ENCODE results near the gene MORN5. TPM values are rescaled to one million over a fixed set of nuclear protein-coding genes. Genes with fewer than 3 reads are reported as not detected.
A peak's percentile ranks its signal among the peaks of the same experiment; 100 is the strongest.

The MORN5 gene
- 10 to 100 TPM in 1 of 4 donors, 1 to 10 TPM in 1, not detected in 2; 1.8 to 12.6 TPM for total RNA-seq

DNA sequence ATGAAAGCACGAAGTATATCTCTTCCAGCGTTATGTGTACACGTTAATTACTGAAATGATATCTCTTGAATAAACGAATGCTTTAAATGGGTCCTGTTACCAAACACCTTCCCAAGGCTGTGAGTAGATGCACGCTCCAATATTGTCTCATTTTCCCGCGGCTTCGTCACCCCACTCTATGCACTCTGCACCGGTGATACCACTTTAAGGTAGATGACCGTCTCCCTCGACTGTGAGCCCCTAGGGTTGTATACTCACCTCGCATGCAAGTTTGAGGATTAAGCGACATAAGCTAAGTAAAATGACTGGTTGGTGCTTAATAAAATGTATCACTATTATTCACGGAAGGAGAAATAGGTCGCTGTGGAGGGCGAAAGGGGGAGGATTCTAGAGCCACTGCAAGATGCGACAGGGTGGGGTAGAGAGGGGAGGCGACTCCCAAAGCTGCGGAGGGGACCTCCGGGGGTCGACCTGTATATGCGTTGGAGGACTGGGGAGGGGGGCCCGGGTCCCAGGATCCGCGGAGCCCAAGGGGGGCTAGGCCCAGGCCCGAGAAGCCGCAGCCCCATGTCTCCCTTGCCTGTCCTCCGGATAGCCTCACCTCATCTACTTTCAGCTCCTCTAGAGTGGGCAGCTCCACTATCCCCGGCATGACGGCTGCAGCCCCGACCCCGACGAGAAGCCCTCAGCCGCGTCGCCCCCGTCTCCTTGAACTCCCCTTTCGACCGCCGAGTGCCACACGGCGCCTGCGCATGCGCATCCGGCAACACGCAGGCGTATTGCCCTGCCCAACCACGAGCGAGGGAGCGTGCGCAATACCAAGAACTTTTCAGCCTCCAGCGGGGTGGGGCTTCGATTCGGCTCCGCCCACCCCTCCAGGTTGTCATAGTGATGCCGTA, at the start of gene MORN5, which contains the start of gene NDUFA8:
TSS of gene MORN5 (plus strand) at position 883 of the 899 bp plus-strand sequence. CDS start 65 bp downstream, outside the sequence.
TSS of gene NDUFA8 (minus strand) at position 754 of the 899 bp plus-strand sequence. CDS start at position 652, 102 bp downstream.
- intact Hi-C loops (cut with DNase I; ENCODE audit: low total_unique reads), result no loop called here
- no peaks in the 10 kb centered on the region for H3K9me3 ChIP-seq

DNA sequence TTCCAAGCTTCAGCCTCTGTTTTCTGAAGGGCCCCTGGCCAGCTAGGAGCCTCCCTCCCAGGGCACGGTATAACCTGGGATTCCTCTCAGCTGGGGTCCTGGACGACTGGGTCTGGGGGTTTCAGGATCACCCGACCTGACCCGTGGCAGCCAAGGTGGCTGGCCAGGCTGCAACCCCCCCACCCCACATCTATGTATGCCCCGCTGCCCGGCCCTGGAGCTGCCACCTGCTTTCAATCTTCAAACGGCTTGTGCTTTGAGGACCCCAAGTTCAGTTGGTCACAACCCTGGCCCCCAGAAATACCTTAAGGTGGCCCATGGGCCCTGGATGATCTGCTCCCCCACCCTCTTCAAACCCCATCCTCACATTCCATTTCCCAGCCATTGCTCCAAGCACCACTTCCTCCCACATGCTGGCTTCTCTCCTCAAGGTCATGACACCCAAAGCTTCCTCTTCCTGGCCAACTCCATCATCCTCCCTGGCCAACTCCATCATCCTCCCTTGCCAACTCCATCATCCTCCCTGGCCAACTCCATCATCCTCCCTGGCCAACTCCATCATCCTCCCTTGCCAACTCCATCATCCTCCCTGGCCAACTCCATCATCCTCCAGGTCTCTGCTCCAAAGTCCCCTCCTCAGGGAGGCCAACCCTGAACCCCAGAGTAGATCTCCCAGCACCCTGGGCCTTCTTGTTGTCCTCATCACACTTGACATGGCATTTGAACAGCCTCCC, 49.4 kb upstream of the MORN5 start:
- Histone ChIP-seq H3K4me1 (no peaks in the 10 kb centered on the region), H3K27ac (no peak overlapping the region), H3K27me3 (no peaks in the 10 kb centered on the region), H3K9me3 (no peaks in the 10 kb centered on the region), H3K36me3 (no peaks in the 10 kb centered on the region), H3K4me3 (no peak overlapping the region)
- intact Hi-C loops (cut with DNase I; ENCODE audit: low total_unique reads), result no loop called here
- DNase-seq, result no peak
- TF ChIP-seq, protein P1, sequence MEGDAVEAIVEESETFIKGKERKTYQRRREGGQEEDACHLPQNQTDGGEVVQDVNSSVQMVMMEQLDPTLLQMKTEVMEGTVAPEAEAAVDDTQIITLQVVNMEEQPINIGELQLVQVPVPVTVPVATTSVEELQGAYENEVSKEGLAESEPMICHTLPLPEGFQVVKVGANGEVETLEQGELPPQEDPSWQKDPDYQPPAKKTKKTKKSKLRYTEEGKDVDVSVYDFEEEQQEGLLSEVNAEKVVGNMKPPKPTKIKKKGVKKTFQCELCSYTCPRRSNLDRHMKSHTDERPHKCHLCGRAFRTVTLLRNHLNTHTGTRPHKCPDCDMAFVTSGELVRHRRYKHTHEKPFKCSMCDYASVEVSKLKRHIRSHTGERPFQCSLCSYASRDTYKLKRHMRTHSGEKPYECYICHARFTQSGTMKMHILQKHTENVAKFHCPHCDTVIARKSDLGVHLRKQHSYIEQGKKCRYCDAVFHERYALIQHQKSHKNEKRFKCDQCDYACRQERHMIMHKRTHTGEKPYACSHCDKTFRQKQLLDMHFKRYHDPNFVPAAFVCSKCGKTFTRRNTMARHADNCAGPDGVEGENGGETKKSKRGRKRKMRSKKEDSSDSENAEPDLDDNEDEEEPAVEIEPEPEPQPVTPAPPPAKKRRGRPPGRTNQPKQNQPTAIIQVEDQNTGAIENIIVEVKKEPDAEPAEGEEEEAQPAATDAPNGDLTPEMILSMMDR (IDR thresholded peaks at IDR 0.05), result no peak
- no peak for TF ChIP-seq POLR2A (IDR thresholded peaks at IDR 0.05)

More for the DNA sequence above, at the start of gene MORN5, which contains the start of gene NDUFA8:
- H3K36me3 ChIP-seq, result no peaks in the 10 kb centered on the region
- TF ChIP-seq POLR2A (IDR thresholded peaks at IDR 0.05), result peak; percentile 55 to 77
- TF ChIP-seq, protein P1 (IDR thresholded peaks at IDR 0.05), result peak in 3 of 4 experiments; percentile 21 to 60 (median 46)
- H3K27ac ChIP-seq, result peak within 1 kb of the TSS; percentile 79 to 82
- DNase-seq, result peak; percentile 96 to 98
- no peaks in the 10 kb centered on the region for H3K27me3 ChIP-seq
- H3K4me1 ChIP-seq, result no peaks in the 10 kb centered on the region
- H3K4me3 ChIP-seq, result peak within 1 kb of the TSS; percentile 83 to 97

DNA sequence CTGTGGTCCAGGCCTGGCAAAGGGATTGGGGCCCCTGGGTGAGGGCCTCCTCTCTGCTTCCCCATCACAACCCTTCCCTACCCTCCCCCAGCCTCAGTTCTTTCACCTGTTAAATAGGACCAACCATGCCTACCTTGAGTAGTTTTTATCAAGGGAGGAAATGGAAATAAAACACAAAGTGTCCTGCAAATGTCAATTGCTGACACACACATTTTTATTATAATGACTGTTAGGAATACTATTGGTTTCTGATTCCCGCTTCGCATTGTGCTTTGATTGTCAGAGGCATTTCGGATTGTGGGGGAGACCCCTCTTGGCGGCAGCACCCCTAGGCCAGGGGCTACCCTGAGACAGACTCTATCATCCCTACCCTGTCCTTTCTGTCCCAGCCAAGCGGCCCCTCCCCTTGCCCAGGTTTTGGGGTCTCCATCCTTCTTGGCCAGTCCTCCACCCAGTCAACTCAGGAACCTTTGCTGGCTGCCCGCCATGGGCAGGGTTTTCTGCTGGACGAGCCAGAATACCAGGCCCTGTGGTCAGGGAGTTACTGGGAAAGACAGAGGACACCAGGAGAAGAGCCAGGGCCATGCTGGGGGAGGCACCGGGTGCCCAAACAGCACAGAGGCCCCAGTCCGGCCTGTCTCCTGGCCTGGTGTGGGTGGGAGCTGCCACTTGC, 48.2 kb upstream of the MORN5 start:
- Histone ChIP-seq H3K27me3 (no peaks in the 10 kb centered on the region), H3K36me3 (no peaks in the 10 kb centered on the region), H3K27ac (no peak overlapping the region), H3K4me3 (no peak overlapping the region), H3K4me1 (no peaks in the 10 kb centered on the region), H3K9me3 (no peaks in the 10 kb centered on the region)
- no peak for DNase-seq
- intact Hi-C loops (cut with DNase I; ENCODE audit: low total_unique reads), result no loop called here
- TF ChIP-seq, protein P1 (IDR thresholded peaks at IDR 0.05), result no peak
- TF ChIP-seq POLR2A (IDR thresholded peaks at IDR 0.05), result no peak

DNA sequence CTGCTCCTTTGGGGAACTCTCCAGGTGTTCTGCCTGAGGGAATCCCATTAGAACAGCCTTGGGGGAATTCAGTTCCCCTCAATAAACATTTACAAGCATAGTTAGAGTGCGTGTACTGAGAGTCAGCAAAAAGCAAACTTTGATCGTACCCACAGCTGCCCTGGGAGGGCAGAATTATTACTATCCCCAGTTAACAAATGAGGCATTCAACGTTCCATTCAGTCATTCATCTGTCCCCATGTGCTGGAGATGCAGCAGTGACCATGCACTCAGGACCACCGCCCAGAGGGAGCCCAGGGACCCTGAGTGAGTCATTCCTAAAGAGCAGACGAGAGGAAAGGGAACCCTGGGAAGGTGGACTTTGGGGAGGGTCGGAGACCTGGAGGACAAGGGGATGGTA, 47.5 kb upstream of the MORN5 start:
- no peaks in the 10 kb centered on the region for H3K27me3 ChIP-seq
- H3K4me1 ChIP-seq, result no peaks in the 10 kb centered on the region
- no peak overlapping the region for H3K27ac ChIP-seq
- TF ChIP-seq POLR2A (IDR thresholded peaks at IDR 0.05), result no peak
- TF ChIP-seq, protein P1 (IDR thresholded peaks at IDR 0.05), result no peak
- H3K9me3 ChIP-seq, result no peaks in the 10 kb centered on the region
- intact Hi-C loops (cut with DNase I; ENCODE audit: low total_unique reads), result no loop called here
- H3K36me3 ChIP-seq, result no peaks in the 10 kb centered on the region
- no peak overlapping the region for H3K4me3 ChIP-seq
- no peak for DNase-seq
